Tibial nerve (tissue), 4 donors: ENCODE data around the gene CCDC144A. TPM values are rescaled to one million over a fixed set of nuclear protein-coding genes. Genes with fewer than 3 reads are reported as not detected.
"Not testable (repeated sequence)": the region's sequence is repeated elsewhere in the genome, so short reads cannot be mapped to it uniquely, and the experiment has no call there.

Experiments used
- DNase-seq, 2 donors: peaks; one replicate each; pipeline ENCODE4 v3.0.0-alpha.2; 2019; ENCODE audit warnings: low spot score in 2 of 2
- H3K27ac ChIP-seq, 4 donors: fragments of 200-600 bp; sonication (generic) in 3 of 4; one replicate each; pipeline ENCODE4 v1.5.1; 2017 to 2019; ENCODE audit warnings: mild to moderate bottlenecking in 1 of 4
- H3K27me3 ChIP-seq, 2 donors: fragments of 200-600 bp; sonication (generic) in 1 of 2; one replicate each; pipeline versions ENCODE4 v1.5.1 to v1.6.0; 2017 to 2019
- H3K36me3 ChIP-seq, 3 donors: fragments of 200-600 bp; sonication (generic); one replicate each; pipeline ENCODE4 v1.5.1; 2018 to 2019
- H3K4me1 ChIP-seq, 4 donors: fragments of 200-600 bp; sonication (generic) in 3 of 4; one replicate each; pipeline ENCODE4 v1.5.1; 2017 to 2019
- H3K4me3 ChIP-seq, 4 donors: fragments of 200-600 bp; sonication (generic) in 3 of 4; one replicate each; pipeline ENCODE4 v1.5.1; 2017 to 2019; ENCODE audit warnings: mild to moderate bottlenecking in 1 of 4, moderate library complexity in 1 of 4
- H3K9me3 ChIP-seq, 4 donors: fragments of 200-600 bp; sonication (generic) in 3 of 4; one replicate each; pipeline ENCODE4 v1.5.1; 2017 to 2019
- EP300 ChIP-seq, 2 donors: sonication (generic); formaldehyde crosslinking; IDR thresholded peaks; one replicate each; pipeline ENCODE4 v1.6.1; 2017; ENCODE audit warnings: antibody characterized with exemption in 2 of 2, mild to moderate bottlenecking in 1 of 2
- POLR2A ChIP-seq, 2 donors: fragments of 450-650 bp; IDR thresholded peaks; one replicate each; pipeline ENCODE4 v1.6.1; 2017; ENCODE audit warnings: antibody characterized with exemption in 2 of 2, mild to moderate bottlenecking in 2 of 2, moderate library complexity in 2 of 2
- WGBS, 2 donors: methylation state at CpG; one replicate each; pipeline ENCODE4 v1.1.5; 2018; 5-methylcytosine and 5-hydroxymethylcytosine counted together
- small RNA-seq: library from RNA; depleted of rRNA; stranded (forward); fragments of <200 nt; gene quantifications from one replicate; pipeline ENCODE3, GENCODE V24; 2016
- total RNA-seq, 4 donors: library from RNA; depleted of rRNA; stranded (reverse); fragments of >200 nt; gene quantifications; one replicate each; pipeline ENCODE4 v1.1.0, GENCODE V29; 2016
- TF ChIP-seq, protein P1 (sequence below), 5 experiments: fragments of 200-600 bp in 3 of 5; fragments of 450-650 bp in 2 of 5; sonication (generic) in 3 of 5; IDR thresholded peaks; one replicate each; pipeline ENCODE4 v1.5.1; 2016 to 2019; ENCODE audit warnings: antibody characterized with exemption in 5 of 5, mild to moderate bottlenecking in 3 of 5, moderate library complexity in 2 of 5

CCDC144A gene
- total RNA-seq, 4 donors from 2014 or later = 5.1 to 27.3 (median 5.6) TPM

DNA sequence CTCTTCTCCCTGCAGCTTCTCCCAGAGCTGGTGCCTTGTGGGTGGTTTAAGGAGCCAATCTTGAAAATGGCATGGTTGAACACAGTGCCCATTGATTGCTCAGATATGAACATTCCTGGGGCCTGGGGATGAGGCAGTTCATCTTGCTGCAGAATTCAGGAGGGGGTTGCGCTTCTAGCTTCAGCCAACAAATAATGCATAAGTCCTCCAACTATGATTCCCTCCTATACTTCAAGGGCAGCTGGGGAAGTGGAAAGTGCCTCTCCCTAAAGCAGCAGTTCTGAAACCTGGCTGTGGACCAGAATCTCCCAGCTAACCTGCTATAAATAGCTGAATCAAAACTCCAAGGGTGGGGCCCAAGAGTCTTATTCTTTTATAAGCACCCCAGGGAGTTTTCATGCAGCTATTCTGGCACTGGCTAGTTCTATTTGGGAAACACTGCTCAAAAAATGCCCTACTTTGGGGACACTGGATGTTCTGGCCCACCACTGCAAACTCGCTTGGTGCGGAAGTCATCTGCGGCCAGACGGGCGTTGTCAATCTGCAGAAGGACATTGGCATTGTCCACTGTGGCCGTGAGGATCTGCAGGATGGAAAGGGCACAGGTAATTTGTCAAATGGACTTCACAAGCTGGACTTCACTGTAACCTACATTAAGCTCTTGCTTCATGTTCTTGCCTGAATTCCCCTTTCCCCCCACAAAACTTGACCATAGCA is 130.3 kb downstream of the CCDC144A start:
- 59 to 75% methylated on average over 6 to 7 of the region's 7 CpGs for WGBS, 2 donors
- TF ChIP-seq EP300 (IDR thresholded peaks at IDR 0.05) (no peak), POLR2A (IDR thresholded peaks at IDR 0.05) (no peak)
- TF ChIP-seq, protein P1, sequence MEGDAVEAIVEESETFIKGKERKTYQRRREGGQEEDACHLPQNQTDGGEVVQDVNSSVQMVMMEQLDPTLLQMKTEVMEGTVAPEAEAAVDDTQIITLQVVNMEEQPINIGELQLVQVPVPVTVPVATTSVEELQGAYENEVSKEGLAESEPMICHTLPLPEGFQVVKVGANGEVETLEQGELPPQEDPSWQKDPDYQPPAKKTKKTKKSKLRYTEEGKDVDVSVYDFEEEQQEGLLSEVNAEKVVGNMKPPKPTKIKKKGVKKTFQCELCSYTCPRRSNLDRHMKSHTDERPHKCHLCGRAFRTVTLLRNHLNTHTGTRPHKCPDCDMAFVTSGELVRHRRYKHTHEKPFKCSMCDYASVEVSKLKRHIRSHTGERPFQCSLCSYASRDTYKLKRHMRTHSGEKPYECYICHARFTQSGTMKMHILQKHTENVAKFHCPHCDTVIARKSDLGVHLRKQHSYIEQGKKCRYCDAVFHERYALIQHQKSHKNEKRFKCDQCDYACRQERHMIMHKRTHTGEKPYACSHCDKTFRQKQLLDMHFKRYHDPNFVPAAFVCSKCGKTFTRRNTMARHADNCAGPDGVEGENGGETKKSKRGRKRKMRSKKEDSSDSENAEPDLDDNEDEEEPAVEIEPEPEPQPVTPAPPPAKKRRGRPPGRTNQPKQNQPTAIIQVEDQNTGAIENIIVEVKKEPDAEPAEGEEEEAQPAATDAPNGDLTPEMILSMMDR (IDR thresholded peaks at IDR 0.05) = no peak

DNA sequence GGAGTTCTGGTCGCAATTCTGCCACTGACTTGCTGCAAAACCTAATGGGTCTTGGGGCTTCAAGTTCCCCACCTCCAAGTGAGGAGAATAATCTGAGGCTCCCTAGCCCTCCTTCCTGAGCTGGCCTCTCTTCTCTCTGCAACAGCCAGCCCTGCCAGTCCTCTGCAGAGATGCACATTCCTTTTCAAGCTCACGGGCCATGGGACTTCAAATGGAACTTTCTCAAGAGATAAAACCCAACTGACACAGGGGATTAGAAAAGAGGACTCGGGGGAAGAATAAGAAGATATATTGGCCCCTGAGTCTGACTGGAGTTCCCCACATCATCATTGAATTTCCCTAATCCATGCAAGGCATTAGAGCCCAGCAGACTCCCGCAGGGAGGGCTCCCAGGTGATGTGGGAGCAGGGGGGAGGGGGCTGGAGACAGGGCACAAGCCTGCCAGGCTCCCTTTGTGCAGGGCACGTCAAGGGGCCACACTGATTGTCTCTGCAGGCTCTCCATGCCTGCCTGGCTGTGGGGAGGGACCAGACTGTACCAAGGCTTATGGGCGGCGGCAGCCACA is 131.0 kb downstream of the CCDC144A start:
- Histone ChIP-seq H3K36me3 (no peaks in the 10 kb centered on the region), H3K4me3 (no peak overlapping the region), H3K4me1 (peaks cover 0 to 24% (median 0%) of the 10 kb centered on the region in 4 donors), H3K9me3 (no peaks in the 10 kb centered on the region), H3K27me3 (no peaks in the 10 kb centered on the region), H3K27ac (no peak overlapping the region)
- no peak for DNase-seq
- WGBS, 2 donors = 39 to 79% methylated on average over 3 to 7 of the region's 7 CpGs
- TF ChIP-seq, protein P1 (IDR thresholded peaks at IDR 0.05) = no peak
- TF ChIP-seq POLR2A (IDR thresholded peaks at IDR 0.05) (no peak), EP300 (IDR thresholded peaks at IDR 0.05) (no peak)

More for the DNA sequence above, 130.3 kb downstream of the CCDC144A start:
- Histone ChIP-seq H3K36me3 (no peaks in the 10 kb centered on the region), H3K27me3 (no peaks in the 10 kb centered on the region), H3K27ac (no peak overlapping the region), H3K4me1 (peaks cover 0 to 24% (median 0%) of the 10 kb centered on the region in 4 donors), H3K4me3 (no peak overlapping the region), H3K9me3 (no peaks in the 10 kb centered on the region)
- DNase-seq = peak in 1 of 2 donors; percentile 26

DNA sequence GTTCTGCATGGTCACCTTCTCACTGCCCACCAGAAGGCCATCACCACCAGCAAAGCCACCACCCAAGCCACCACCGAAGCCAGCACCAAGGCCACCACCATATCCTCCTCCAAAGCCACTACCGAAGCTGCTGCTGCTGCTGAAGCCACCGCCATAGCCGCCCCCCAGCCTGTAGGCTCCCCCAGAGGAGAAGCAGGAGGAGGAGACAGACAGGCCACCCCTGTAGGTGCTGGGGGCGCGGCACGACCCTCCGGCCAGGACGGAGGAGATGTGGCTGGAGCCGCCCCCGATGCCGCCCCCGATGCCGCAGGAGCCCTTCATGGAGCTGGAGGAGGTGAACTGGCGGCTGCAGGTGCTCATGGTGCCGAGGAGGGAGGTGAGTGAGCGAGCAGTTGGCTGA is 132.1 kb downstream of the CCDC144A start:
- DNase-seq = not testable (repeated sequence)
- WGBS, 2 donors = 94% methylated on average over 9 of the region's 17 CpGs; no CpG with 5 or more reads in 1 of the 2 donors

DNA sequence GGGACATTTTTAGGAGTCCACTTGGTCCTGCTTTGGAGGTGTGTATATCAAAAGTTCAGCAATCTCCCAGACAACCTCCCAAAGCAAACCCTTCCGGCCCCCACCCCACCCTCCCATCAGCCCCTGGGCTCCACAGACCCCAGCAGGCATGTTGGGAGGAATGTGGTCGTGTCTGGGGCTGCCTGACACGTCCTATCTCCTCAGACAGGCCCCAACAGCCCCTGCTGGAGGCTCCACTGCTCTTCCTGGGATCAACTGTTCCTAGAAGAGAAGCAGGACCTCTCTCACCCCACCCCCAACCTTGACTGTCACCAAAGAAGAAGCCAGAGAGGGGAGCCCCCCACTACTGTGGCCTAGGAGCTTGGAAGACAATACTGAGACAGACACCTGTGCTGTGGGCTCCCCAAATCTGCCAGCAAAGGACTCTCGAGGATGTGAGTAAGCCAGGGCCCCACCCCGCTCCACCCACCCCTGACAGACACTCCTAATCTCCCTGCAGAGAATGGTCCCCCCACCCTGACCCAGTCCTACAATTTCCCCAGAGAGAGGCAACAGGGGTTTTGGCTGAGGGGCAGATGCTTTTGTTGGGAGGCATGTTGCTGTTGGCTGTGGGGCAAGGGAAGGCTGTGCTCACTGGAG is 133.8 kb downstream of the CCDC144A start:
- H3K27me3 ChIP-seq, DNase-seq, H3K36me3 ChIP-seq, H3K27ac ChIP-seq, H3K4me3 ChIP-seq: not testable (repeated sequence)
- Histone ChIP-seq H3K9me3 (peaks cover 0 to 10% (median 0%) of the 10 kb centered on the region in 4 donors), H3K4me1 (peaks cover 0 to 22% (median 0%) of the 10 kb centered on the region in 4 donors)
- no CpG with 5 or more reads among the region's 5 CpGs for WGBS, 2 donors

More for the DNA sequence above, 132.1 kb downstream of the CCDC144A start:
- H3K27me3 ChIP-seq, H3K27ac ChIP-seq, H3K36me3 ChIP-seq, H3K4me3 ChIP-seq, H3K9me3 ChIP-seq: not testable (repeated sequence)
- H3K4me1 ChIP-seq = peaks cover 0 to 24% (median 0%) of the 10 kb centered on the region in 4 donors

Small RNA genes within 50 kb of the gene (small RNA-seq; reads per million reads assigned to genes)
- gene AC022596.1 = not detected
- gene RNU6-405P = not detected

Other genes starting within 250 kb of the CCDC144A start
- 10 to 100 TPM in 1 of 4 donors, 1 to 10 TPM in 3; 2.9 to 10.3 (median 5.4) TPM for gene LRRC75A, start 198.0 kb upstream of the CCDC144A start, total RNA-seq
- gene ZNF287, start 121.0 kb upstream of the CCDC144A start, total RNA-seq = 10 to 100 TPM in 2 of 4 donors, 1 to 10 TPM in 2; 4.8 to 11.0 (median 8.8) TPM
- 1 to 10 TPM; 5.2 to 7.8 (median 6.6) TPM for gene ZNF624, start 36.4 kb upstream of the CCDC144A start, total RNA-seq